Measurements from ENCODE around the gene MUC21.

- no peak for TF ChIP-seq CTCF (conservative IDR thresholded peaks at IDR 0.05; ENCODE audit: low read length)
- no peak for TF ChIP-seq EZH2phosphoT487 (IDR thresholded peaks at IDR 0.05; ENCODE audit: borderline replicate concordance)
Observed at GRCh38 chr6:30960907-30961673, 22.4 kb upstream of the MUC21 start.

Measured in Loucy (cell line).